HEK293 (cell line): ENCODE results near the gene TMX2.

Experiments
- AEBP2 ChIP-seq: fragments of 450-650 bp; formaldehyde crosslinking; IDR thresholded peaks from 2 replicates; pipeline ENCODE4 v1.5.1; 2016; ENCODE audit warnings: missing biosample characterization, missing genetic modification characterization, borderline replicate concordance
- BCL6B ChIP-seq: fragments of 450-650 bp; formaldehyde crosslinking; IDR thresholded peaks from 2 replicates; pipeline ENCODE4 v1.5.1; 2017; ENCODE audit warnings: missing biosample characterization, missing genetic modification characterization
- GLIS2 ChIP-seq: fragments of 450-650 bp; formaldehyde crosslinking; IDR thresholded peaks from 2 replicates; pipeline ENCODE4 v1.5.1; 2016; ENCODE audit warnings: missing biosample characterization, missing genetic modification characterization
- IKZF3 ChIP-seq: fragments of 450-650 bp; IDR thresholded peaks from 2 replicates; pipeline ENCODE4 v1.5.0; 2018; ENCODE audit warnings: missing biosample characterization, mild to moderate bottlenecking, missing genetic modification characterization, moderate library complexity
- KLF10 ChIP-seq: fragments of 450-650 bp; IDR thresholded peaks from 2 replicates; pipeline ENCODE4 v1.5.1; 2018; ENCODE audit warnings: missing biosample characterization, mild to moderate bottlenecking, missing genetic modification characterization
- KLF8 ChIP-seq: fragments of 450-650 bp; formaldehyde crosslinking; IDR thresholded peaks from 2 replicates; pipeline ENCODE4 v1.5.1; 2016; ENCODE audit warnings: missing biosample characterization, missing genetic modification characterization
- MYNN ChIP-seq: fragments of 450-650 bp; formaldehyde crosslinking; IDR thresholded peaks from 2 replicates; pipeline ENCODE4 v1.5.1; 2016; ENCODE audit warnings: missing biosample characterization, missing genetic modification characterization, borderline replicate concordance
- SCRT2 ChIP-seq: fragments of 450-650 bp; formaldehyde crosslinking; IDR thresholded peaks from 2 replicates; pipeline ENCODE4 v1.5.1; 2016; ENCODE audit warnings: missing biosample characterization, missing genetic modification characterization
- ZBTB1 ChIP-seq: fragments of 450-650 bp; formaldehyde crosslinking; IDR thresholded peaks from 2 replicates; pipeline ENCODE4 v1.5.1; 2016; ENCODE audit warnings: missing biosample characterization, missing genetic modification characterization
- ZBTB17 ChIP-seq: fragments of 450-650 bp; formaldehyde crosslinking; IDR thresholded peaks from 2 replicates; pipeline ENCODE4 v1.5.1; 2016; ENCODE audit warnings: missing biosample characterization, missing genetic modification characterization
- ZBTB20 ChIP-seq: fragments of 450-650 bp; formaldehyde crosslinking; IDR thresholded peaks from 2 replicates; pipeline ENCODE4 v1.5.1; 2016; ENCODE audit warnings: missing biosample characterization, missing genetic modification characterization
- ZBTB44 ChIP-seq: fragments of 450-650 bp; IDR thresholded peaks from 2 replicates; pipeline ENCODE4 v1.5.1; 2018; ENCODE audit warnings: missing biosample characterization, mild to moderate bottlenecking, missing genetic modification characterization
- ZBTB48 ChIP-seq: fragments of 450-650 bp; formaldehyde crosslinking; IDR thresholded peaks from 2 replicates; pipeline ENCODE4 v1.5.1; 2016; ENCODE audit warnings: missing biosample characterization, missing genetic modification characterization
- ZEB2 ChIP-seq: fragments of 450-650 bp; formaldehyde crosslinking; IDR thresholded peaks from 2 replicates; pipeline ENCODE4 v1.5.1; 2016; ENCODE audit warnings: missing biosample characterization, missing genetic modification characterization
- ZFP3 ChIP-seq: fragments of 450-650 bp; formaldehyde crosslinking; IDR thresholded peaks from 2 replicates; pipeline ENCODE4 v1.5.1; 2016; ENCODE audit warnings: low read depth, missing biosample characterization, missing genetic modification characterization
- ZFP37 ChIP-seq: fragments of 450-650 bp; formaldehyde crosslinking; IDR thresholded peaks from 2 replicates; pipeline ENCODE4 v1.5.1; 2016; ENCODE audit warnings: missing biosample characterization, missing genetic modification characterization
- ZNF155 ChIP-seq: fragments of 450-650 bp; formaldehyde crosslinking; IDR thresholded peaks from 2 replicates; pipeline ENCODE4 v1.5.1; 2016; ENCODE audit warnings: missing biosample characterization, missing genetic modification characterization
- ZNF157 ChIP-seq: fragments of 450-650 bp; formaldehyde crosslinking; IDR thresholded peaks from 2 replicates; pipeline ENCODE4 v1.5.1; 2016; ENCODE audit warnings: missing biosample characterization, missing genetic modification characterization
- ZNF18 ChIP-seq: fragments of 450-650 bp; formaldehyde crosslinking; IDR thresholded peaks from 2 replicates; pipeline ENCODE4 v1.5.1; 2016; ENCODE audit warnings: missing biosample characterization, missing genetic modification characterization
- ZNF24 ChIP-seq: fragments of 450-650 bp; formaldehyde crosslinking; IDR thresholded peaks from 2 replicates; pipeline ENCODE4 v1.5.1; 2016; ENCODE audit warnings: missing biosample characterization, missing genetic modification characterization
- ZNF26 ChIP-seq: fragments of 450-650 bp; formaldehyde crosslinking; IDR thresholded peaks from 2 replicates; pipeline ENCODE4 v1.5.1; 2016; ENCODE audit warnings: missing biosample characterization, missing genetic modification characterization
- ZNF350 ChIP-seq: fragments of 450-650 bp; formaldehyde crosslinking; IDR thresholded peaks from 2 replicates; pipeline ENCODE4 v1.5.0; 2017; ENCODE audit warnings: missing biosample characterization, mild to moderate bottlenecking, missing genetic modification characterization
- ZNF501 ChIP-seq: fragments of 450-650 bp; formaldehyde crosslinking; IDR thresholded peaks from 2 replicates; pipeline ENCODE4 v1.5.1; 2016; ENCODE audit warnings: missing biosample characterization, missing genetic modification characterization
- ZNF529 ChIP-seq: fragments of 450-650 bp; formaldehyde crosslinking; IDR thresholded peaks from 2 replicates; pipeline ENCODE4 v1.5.1; 2017; ENCODE audit warnings: missing genetic modification characterization, missing biosample characterization; ENCODE audit not compliant: insufficient replicate concordance
- ZNF544 ChIP-seq: fragments of 450-650 bp; formaldehyde crosslinking; IDR thresholded peaks from 2 replicates; pipeline ENCODE4 v1.5.0; 2017; ENCODE audit warnings: missing biosample characterization, missing genetic modification characterization
- ZNF549 ChIP-seq: fragments of 450-650 bp; IDR thresholded peaks from 2 replicates; pipeline ENCODE4 v1.5.1; 2018; ENCODE audit warnings: missing biosample characterization, missing genetic modification characterization, mild to moderate bottlenecking, inconsistent platforms, moderate library complexity
- ZNF558 ChIP-seq: fragments of 450-650 bp; formaldehyde crosslinking; IDR thresholded peaks from 2 replicates; pipeline ENCODE4 v1.5.1; 2016; ENCODE audit warnings: missing biosample characterization, missing genetic modification characterization
- ZNF561 ChIP-seq: fragments of 450-650 bp; IDR thresholded peaks from 2 replicates; pipeline ENCODE4 v1.5.1; 2018; ENCODE audit warnings: missing biosample characterization, missing genetic modification characterization, borderline replicate concordance
- ZNF571 ChIP-seq: fragments of 450-650 bp; formaldehyde crosslinking; IDR thresholded peaks from 2 replicates; pipeline ENCODE4 v1.5.0; 2017; ENCODE audit warnings: missing biosample characterization, missing genetic modification characterization
- ZNF639 ChIP-seq: fragments of 450-650 bp; formaldehyde crosslinking; IDR thresholded peaks from 2 replicates; pipeline ENCODE4 v1.5.1; 2016; ENCODE audit warnings: missing biosample characterization, missing genetic modification characterization
- ZNF670 ChIP-seq: fragments of 450-650 bp; formaldehyde crosslinking; IDR thresholded peaks from 2 replicates; pipeline ENCODE4 v1.5.1; 2016; ENCODE audit warnings: missing biosample characterization, missing genetic modification characterization, low read depth

TMX2 gene

GRCh38 chr11:57667117-57667735, 45.2 kb upstream of the TMX2 start (continued):
- TF ChIP-seq ZNF157 (tag by site-specific recombination) = no peak
- TF ChIP-seq ZNF571 = no peak
- no peak for TF ChIP-seq ZNF558 (tag by site-specific recombination)
- no peak for TF ChIP-seq ZNF549
- TF ChIP-seq ZBTB20 (tag by site-specific recombination) = no peak
- TF ChIP-seq IKZF3 (tag by site-specific recombination) = no peak
- 0 out of 2 replicates have a peak, but pooled peaks have one; percentile 56 for TF ChIP-seq KLF8 (tag by site-specific recombination)
- TF ChIP-seq GLIS2 = no peak
- no peak for TF ChIP-seq ZBTB1 (tag by site-specific recombination)
- TF ChIP-seq ZNF561 (tag by site-specific recombination) = 0 out of 2 replicates have a peak, but pooled peaks have one; percentile 28
- no peak for TF ChIP-seq ZNF350 (tag by site-specific recombination)
- peak; percentile 66; the same call in 1 of the 2 replicates for TF ChIP-seq ZNF639 (tag by site-specific recombination)
- no peak for TF ChIP-seq MYNN (tag by site-specific recombination)
- no peak for TF ChIP-seq AEBP2 (tag by site-specific recombination)
- no peak for TF ChIP-seq ZNF501 (tag by site-specific recombination)
- TF ChIP-seq ZNF544 (tag by site-specific recombination) = no peak
- no peak for TF ChIP-seq ZBTB48
- no peak for TF ChIP-seq ZEB2 (tag by site-specific recombination)
- TF ChIP-seq ZNF24 (tag by site-specific recombination) = 0 out of 2 replicates have a peak, but pooled peaks have one; percentile 35
- no peak for TF ChIP-seq ZNF18
- no peak for TF ChIP-seq ZNF155
- no peak for TF ChIP-seq ZFP37 (tag by site-specific recombination)
- TF ChIP-seq ZBTB44 (tag by site-specific recombination) = no peak
- 0 out of 2 replicates have a peak, but pooled peaks have one; percentile 35 for TF ChIP-seq KLF10 (tag by site-specific recombination)
- TF ChIP-seq ZNF529 = no peak
- TF ChIP-seq BCL6B (tag by site-specific recombination) = no peak
- peak; percentile 85 for TF ChIP-seq ZBTB17 (tag by site-specific recombination)
- TF ChIP-seq ZFP3 (tag by site-specific recombination) = no peak
- TF ChIP-seq ZNF670 (tag by site-specific recombination) = no peak
- no peak for TF ChIP-seq SCRT2 (tag by site-specific recombination)
- TF ChIP-seq ZNF26 (tag by site-specific recombination) = no peak
